ENCODE results near the gene DEFB126. TPM values are rescaled to one million over a fixed set of nuclear protein-coding genes. Genes with fewer than 3 reads are reported as not detected.

Gene DEFB126
- not detected for total RNA-seq

GRCh38 chr20:142290-142689 lies at the start of gene DEFB126:
Gene DEFB126 (plus strand): TSS chr20:142590. CDS start chr20:142629, 39 bp downstream.
- no peak for TF ChIP-seq CTCF (IDR thresholded peaks at IDR 0.05; ENCODE audit: low read depth)

GRCh38 chr20:93641-94040 lies 48.7 kb upstream of the DEFB126 start:
- TF ChIP-seq CTCF (IDR thresholded peaks at IDR 0.05; ENCODE audit: low read depth) = no peak

- TF ChIP-seq CTCF (IDR thresholded peaks at IDR 0.05; ENCODE audit: low read depth) = no peak
Measured at GRCh38 chr20:95215-95614, 47.2 kb upstream of the DEFB126 start.

GRCh38 chr20:101975-102374 lies 40.4 kb upstream of the DEFB126 start:
- no peak for TF ChIP-seq CTCF (IDR thresholded peaks at IDR 0.05; ENCODE audit: low read depth)

GRCh38 chr20:103456-103855 lies 38.9 kb upstream of the DEFB126 start:
- no peak for TF ChIP-seq CTCF (IDR thresholded peaks at IDR 0.05; ENCODE audit: low read depth)

- no peak for TF ChIP-seq CTCF (IDR thresholded peaks at IDR 0.05; ENCODE audit: low read depth)
Measured at GRCh38 chr20:112396-112795, 30.0 kb upstream of the DEFB126 start.

GRCh38 chr20:117518-117917 lies 24.9 kb upstream of the DEFB126 start:
- TF ChIP-seq CTCF (IDR thresholded peaks at IDR 0.05; ENCODE audit: low read depth) = no peak

All from subcutaneous adipose tissue (tissue), 4 donors.